ENCODE measurements around the gene POLA2.
"Not testable (repeated sequence)": the region's sequence is repeated elsewhere in the genome, so short reads cannot be mapped to it uniquely, and the experiment has no call there.

POLA2 gene

DNA sequence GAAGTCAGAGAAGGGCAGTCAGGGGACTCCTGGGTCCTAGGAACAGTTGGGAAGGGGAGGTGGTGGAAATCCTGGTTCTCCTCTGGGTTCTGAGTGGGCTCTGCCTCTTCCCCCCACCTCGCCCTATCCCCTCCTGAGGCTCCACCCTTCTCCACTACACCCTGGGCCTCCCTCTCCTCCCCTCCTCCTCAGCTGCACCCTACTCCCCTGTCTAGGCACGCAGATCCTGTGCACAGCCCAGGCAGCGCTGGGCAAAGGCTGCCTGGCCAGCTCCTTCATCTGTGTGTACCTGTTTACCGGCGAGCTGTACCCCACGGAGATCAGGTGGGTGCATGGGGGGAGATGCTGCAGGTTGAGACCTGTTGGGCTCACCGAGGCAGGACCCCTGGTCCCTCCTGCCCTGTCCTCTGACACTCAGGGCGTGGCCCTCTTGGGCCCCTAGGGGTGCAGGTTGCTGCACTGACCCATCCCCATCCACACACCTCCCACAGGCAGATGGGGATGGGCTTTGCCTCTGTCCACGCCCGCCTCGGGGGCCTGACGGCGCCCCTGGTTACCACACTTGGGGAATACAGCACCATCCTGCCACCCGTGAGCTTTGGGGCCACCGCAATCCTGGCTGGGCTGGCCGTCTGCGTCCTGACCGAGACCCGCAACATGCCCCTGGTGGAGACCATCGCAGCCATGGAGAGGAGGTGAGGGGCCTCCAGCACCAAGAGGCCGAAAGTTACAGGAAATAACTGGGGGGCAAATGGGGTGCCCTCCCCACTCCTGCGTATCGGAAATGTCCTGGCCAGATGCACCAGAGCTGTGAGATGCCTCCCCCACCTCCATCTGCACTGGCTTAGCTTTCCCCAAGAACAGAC is 25.3 kb upstream of the POLA2 start:
- Mint-ChIP-seq H3K4me1 (no peaks in the 10 kb centered on the region), H3K9me3 (no peaks in the 10 kb centered on the region), H3K4me3 (no peak overlapping the region), H3K27me3 (ENCODE audit: low read depth) (no peaks in the 10 kb centered on the region), H3K27ac (no peak overlapping the region), H3K36me3 (ENCODE audit: low read depth) (no peaks in the 10 kb centered on the region)
- TF ChIP-seq, protein P1, sequence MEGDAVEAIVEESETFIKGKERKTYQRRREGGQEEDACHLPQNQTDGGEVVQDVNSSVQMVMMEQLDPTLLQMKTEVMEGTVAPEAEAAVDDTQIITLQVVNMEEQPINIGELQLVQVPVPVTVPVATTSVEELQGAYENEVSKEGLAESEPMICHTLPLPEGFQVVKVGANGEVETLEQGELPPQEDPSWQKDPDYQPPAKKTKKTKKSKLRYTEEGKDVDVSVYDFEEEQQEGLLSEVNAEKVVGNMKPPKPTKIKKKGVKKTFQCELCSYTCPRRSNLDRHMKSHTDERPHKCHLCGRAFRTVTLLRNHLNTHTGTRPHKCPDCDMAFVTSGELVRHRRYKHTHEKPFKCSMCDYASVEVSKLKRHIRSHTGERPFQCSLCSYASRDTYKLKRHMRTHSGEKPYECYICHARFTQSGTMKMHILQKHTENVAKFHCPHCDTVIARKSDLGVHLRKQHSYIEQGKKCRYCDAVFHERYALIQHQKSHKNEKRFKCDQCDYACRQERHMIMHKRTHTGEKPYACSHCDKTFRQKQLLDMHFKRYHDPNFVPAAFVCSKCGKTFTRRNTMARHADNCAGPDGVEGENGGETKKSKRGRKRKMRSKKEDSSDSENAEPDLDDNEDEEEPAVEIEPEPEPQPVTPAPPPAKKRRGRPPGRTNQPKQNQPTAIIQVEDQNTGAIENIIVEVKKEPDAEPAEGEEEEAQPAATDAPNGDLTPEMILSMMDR (IDR thresholded peaks at IDR 0.05; ENCODE audit: unreplicated experiment in 3 of 3) = no peak

DNA sequence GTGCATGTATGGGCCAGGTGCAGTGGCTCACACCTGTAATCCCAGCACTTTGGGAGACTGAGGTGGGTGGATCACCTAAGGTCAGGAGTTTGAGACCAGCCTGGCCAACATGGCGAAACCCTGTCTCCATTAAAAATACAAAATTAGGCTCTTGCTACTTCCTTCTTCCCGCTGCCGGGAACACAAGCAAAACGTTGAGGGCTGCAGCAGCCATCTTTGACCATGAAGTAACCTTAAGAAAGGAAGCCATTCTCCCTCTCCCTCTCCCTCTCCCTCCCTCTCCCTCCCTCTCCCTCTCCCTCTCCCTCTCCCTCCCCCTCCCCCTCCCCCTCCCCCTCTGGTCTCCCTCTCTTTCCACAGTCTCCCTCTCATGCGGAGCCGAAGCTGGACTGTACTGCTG is 23.5 kb upstream of the POLA2 start:
- not testable (repeated sequence) for H3K9me3 Mint-ChIP-seq, H3K4me3 Mint-ChIP-seq, H3K4me1 Mint-ChIP-seq

DNA sequence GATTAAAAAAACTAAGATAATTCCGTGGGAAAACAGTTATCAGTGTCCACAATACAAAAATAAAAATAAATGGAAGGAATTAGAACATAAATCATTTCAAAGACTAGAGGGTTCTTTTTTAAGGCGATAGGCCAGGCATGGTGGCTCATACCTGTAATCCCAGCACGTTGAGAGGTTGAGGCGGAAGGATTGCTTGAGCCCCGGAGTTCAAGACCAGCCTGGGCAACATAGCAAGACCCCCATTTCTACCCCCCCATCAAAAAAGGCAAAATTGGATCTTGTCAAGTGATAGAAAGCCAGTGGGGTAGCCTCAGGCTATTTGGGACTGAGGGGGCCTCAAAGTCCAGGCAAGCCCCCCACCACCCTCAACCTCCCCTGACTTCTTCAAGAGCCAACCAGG is 20.6 kb upstream of the POLA2 start:
- no peaks in the 10 kb centered on the region for H3K4me1 Mint-ChIP-seq

More for the DNA sequence above, 23.5 kb upstream of the POLA2 start:
- H3K27me3 Mint-ChIP-seq (ENCODE audit: low read depth); H3K36me3 Mint-ChIP-seq (ENCODE audit: low read depth); H3K27ac Mint-ChIP-seq: not testable (repeated sequence)

DNA sequence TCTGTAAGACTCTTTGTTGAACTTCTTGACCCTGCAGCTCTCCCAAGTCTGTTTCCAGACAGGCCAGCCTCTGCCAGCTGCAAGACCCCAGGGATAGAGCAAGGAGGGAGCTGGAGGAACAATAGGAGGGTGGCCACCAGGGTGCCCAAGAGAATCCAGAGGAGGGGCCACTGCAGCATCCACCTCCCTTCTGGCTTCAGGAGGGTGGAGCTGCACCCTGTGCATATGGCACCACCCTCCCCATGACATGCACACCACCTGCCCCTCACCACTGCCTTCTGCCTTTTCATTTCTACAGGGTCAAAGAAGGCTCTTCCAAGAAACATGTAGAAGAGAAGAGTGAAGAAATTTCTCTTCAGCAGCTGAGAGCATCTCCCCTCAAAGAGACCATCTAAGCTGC is 20.1 kb upstream of the POLA2 start:
- Mint-ChIP-seq H3K4me1 (peaks cover 3% of the 10 kb centered on the region), H3K27me3 (ENCODE audit: low read depth) (peaks cover 4% of the 10 kb centered on the region), H3K27ac (no peak overlapping the region), H3K9me3 (no peaks in the 10 kb centered on the region), H3K4me3 (no peak overlapping the region), H3K36me3 (ENCODE audit: low read depth) (no peaks in the 10 kb centered on the region)
- TF ChIP-seq, protein P1 (IDR thresholded peaks at IDR 0.05; ENCODE audit: unreplicated experiment in 3 of 3) = no peak

More for the DNA sequence above, 20.6 kb upstream of the POLA2 start:
- no peak overlapping the region for H3K4me3 Mint-ChIP-seq
- no peaks in the 10 kb centered on the region for H3K9me3 Mint-ChIP-seq
- peaks cover 4% of the 10 kb centered on the region for H3K27me3 Mint-ChIP-seq (ENCODE audit: low read depth)
- H3K27ac Mint-ChIP-seq = no peak overlapping the region
- H3K36me3 Mint-ChIP-seq (ENCODE audit: low read depth) = no peaks in the 10 kb centered on the region
- TF ChIP-seq, protein P1 (IDR thresholded peaks at IDR 0.05; ENCODE audit: unreplicated experiment in 3 of 3) = no peak

DNA sequence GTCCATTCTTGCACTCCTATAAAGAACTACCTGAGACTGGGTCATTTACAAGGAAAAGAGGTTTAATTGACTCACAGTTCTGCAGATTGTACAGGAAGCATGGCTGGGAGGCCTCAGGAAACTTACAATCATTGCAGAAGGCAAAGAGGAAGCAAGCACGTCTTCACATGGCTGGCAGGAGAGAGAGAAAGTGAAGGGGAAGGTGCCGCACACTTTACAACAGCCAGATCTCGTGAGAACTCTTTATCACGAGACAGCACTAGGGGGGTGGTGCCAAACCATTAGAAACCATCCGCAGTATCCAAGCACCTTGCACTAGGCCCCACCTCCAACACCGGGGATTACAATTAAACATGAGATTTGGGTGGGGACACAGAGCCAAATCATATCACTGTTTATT is 19.4 kb upstream of the POLA2 start:
- TF ChIP-seq, protein P1 (IDR thresholded peaks at IDR 0.05; ENCODE audit: unreplicated experiment in 3 of 3) = no peak
- no peaks in the 10 kb centered on the region for H3K36me3 Mint-ChIP-seq (ENCODE audit: low read depth)

DNA sequence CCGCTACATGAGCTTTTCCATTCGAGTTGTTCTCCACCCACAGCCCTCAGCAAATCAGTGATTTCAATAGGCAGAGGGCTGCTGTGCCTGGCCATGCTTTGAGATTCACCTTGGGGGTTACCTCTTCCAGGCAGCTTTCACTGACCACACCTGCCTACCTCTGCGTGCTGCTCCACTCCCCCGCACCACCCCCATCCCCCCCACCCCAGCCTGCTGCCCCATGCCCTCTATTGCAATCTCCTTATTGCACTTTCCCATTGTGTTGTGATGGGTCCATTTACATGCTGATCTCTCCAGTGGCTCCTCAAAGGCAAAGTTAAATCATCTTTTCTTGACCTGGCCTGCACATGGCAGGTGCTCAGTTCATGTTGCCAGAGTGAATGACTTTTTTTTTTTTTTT is 18.0 kb upstream of the POLA2 start:
- H3K4me3 Mint-ChIP-seq = no peak overlapping the region
- TF ChIP-seq, protein P1 (IDR thresholded peaks at IDR 0.05; ENCODE audit: unreplicated experiment in 3 of 3) = no peak
- no peaks in the 10 kb centered on the region for H3K36me3 Mint-ChIP-seq (ENCODE audit: low read depth)
- H3K4me1 Mint-ChIP-seq = peaks cover 5% of the 10 kb centered on the region
- peaks cover 12% of the 10 kb centered on the region for H3K27me3 Mint-ChIP-seq (ENCODE audit: low read depth)
- H3K27ac Mint-ChIP-seq = peak overlapping the region in 1 of 3 experiments; percentile 62
- no peaks in the 10 kb centered on the region for H3K9me3 Mint-ChIP-seq

More for the DNA sequence above, 19.4 kb upstream of the POLA2 start:
- H3K9me3 Mint-ChIP-seq = no peaks in the 10 kb centered on the region
- H3K27me3 Mint-ChIP-seq (ENCODE audit: low read depth) = peaks cover 6% of the 10 kb centered on the region
- no peak overlapping the region for H3K27ac Mint-ChIP-seq
- peaks cover 5% of the 10 kb centered on the region for H3K4me1 Mint-ChIP-seq
- no peak overlapping the region for H3K4me3 Mint-ChIP-seq

DNA sequence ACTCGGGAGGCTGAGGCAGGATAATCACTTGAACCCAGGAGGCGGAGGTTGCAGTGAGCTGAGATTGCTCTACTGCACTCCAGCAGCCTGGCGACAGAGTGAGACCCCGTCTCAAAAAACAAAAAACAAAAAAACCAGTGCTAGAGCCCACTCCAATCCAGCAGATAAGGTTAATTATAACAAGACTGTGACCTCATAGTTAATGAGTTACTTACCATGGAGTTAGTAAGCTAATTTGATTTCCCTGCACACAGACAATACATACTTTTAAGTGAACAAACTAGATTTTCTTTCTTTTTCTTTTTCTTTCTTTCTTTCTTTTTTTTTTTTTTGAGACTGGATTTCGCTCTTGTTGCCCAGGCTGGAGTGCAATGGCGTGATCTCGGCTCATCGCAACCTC is 16.7 kb upstream of the POLA2 start:
- H3K36me3 Mint-ChIP-seq (ENCODE audit: low read depth); H3K4me1 Mint-ChIP-seq; H3K9me3 Mint-ChIP-seq; H3K4me3 Mint-ChIP-seq: not testable (repeated sequence)
- Mint-ChIP-seq H3K27me3 (ENCODE audit: low read depth) (peaks cover 12% of the 10 kb centered on the region), H3K27ac (peak overlapping the region in 2 of 3 experiments; percentile 64 to 97)

Data from nephron (organoid).